ENCODE measurements around the gene PTPRG. TPM values are rescaled to one million over a fixed set of nuclear protein-coding genes. Genes with fewer than 3 reads are reported as not detected.

PTPRG gene
- total RNA-seq, 1 donor from 2014 or later: 39.6 TPM

GRCh38 chr3:62319570-62320243 is 758.3 kb downstream of the PTPRG start:
- Histone ChIP-seq H3K27ac (ENCODE audit: low read depth, low read length) (no peak overlapping the region), H3K4me2 (ENCODE audit: low read length) (peak overlapping the region; percentile 98), H4K20me1 (ENCODE audit: insufficient read depth, low read length) (no peaks in the 10 kb centered on the region), H3K79me2 (ENCODE audit: insufficient read depth, low read length) (no peaks in the 10 kb centered on the region), H3K4me3 (ENCODE audit: insufficient read depth, low read depth, low read length) (peak overlapping the region; percentile 95), H3K27me3 (ENCODE audit: insufficient read depth, low read length) (no peaks in the 10 kb centered on the region), H3K36me3 (ENCODE audit: insufficient read depth, low read length) (no peaks in the 10 kb centered on the region), H2AFZ (ENCODE audit: low read depth, low read length) (peak overlapping the region; percentile 94), H3K9me3 (ENCODE audit: insufficient read depth, low read depth, low read length) (no peaks in the 10 kb centered on the region), H3K4me1 (ENCODE audit: insufficient read depth, low read length) (peaks cover 2% of the 10 kb centered on the region), H3K9ac (ENCODE audit: low read length) (no peak overlapping the region)
- Mint-ChIP-seq H3K36me3 (ENCODE audit: low read depth, unreplicated experiment) (peaks cover 2% of the 10 kb centered on the region), H3K27ac (ENCODE audit: unreplicated experiment) (peak overlapping the region; percentile 60), H3K27me3 (ENCODE audit: low read depth, unreplicated experiment) (no peaks in the 10 kb centered on the region), H3K4me1 (ENCODE audit: low read depth, unreplicated experiment) (no peaks in the 10 kb centered on the region), H3K4me3 (ENCODE audit: unreplicated experiment) (peak overlapping the region; percentile 100), H3K9me3 (ENCODE audit: unreplicated experiment) (peaks cover 2% of the 10 kb centered on the region)
- FAIRE-seq (no peak), DNase-seq (ENCODE audit: low read depth) (no peak)
- TF ChIP-seq CTCF (IDR thresholded peaks at IDR 0.05; ENCODE audit: insufficient read depth, low read depth, low read length): no peak
- TF ChIP-seq EZH2 (IDR thresholded peaks at IDR 0.05; ENCODE audit: insufficient read depth, low read length): no peak

- TF ChIP-seq EZH2 (IDR thresholded peaks at IDR 0.05; ENCODE audit: insufficient read depth, low read length): no peak
Measured at GRCh38 chr3:62323241-62323640, 761.9 kb downstream of the PTPRG start.

GRCh38 chr3:62325896-62326295 is 764.5 kb downstream of the PTPRG start:
- Histone ChIP-seq H3K4me3 (ENCODE audit: insufficient read depth, low read depth, low read length) (no peak overlapping the region), H3K27me3 (ENCODE audit: insufficient read depth, low read length) (no peaks in the 10 kb centered on the region), H3K4me1 (ENCODE audit: insufficient read depth, low read length) (no peaks in the 10 kb centered on the region), H3K36me3 (ENCODE audit: insufficient read depth, low read length) (no peaks in the 10 kb centered on the region), H2AFZ (ENCODE audit: low read depth, low read length) (no peak overlapping the region), H3K4me2 (ENCODE audit: low read length) (no peak overlapping the region), H3K9me3 (ENCODE audit: insufficient read depth, low read depth, low read length) (no peaks in the 10 kb centered on the region), H4K20me1 (ENCODE audit: insufficient read depth, low read length) (no peaks in the 10 kb centered on the region), H3K27ac (ENCODE audit: low read depth, low read length) (no peak overlapping the region), H3K9ac (ENCODE audit: low read length) (no peak overlapping the region), H3K79me2 (ENCODE audit: insufficient read depth, low read length) (no peaks in the 10 kb centered on the region)
- peaks cover 2% of the 10 kb centered on the region for H3K36me3 Mint-ChIP-seq (ENCODE audit: low read depth, unreplicated experiment)
- H3K4me1 Mint-ChIP-seq (ENCODE audit: low read depth, unreplicated experiment): no peaks in the 10 kb centered on the region
- TF ChIP-seq EZH2 (IDR thresholded peaks at IDR 0.05; ENCODE audit: insufficient read depth, low read length) (no peak), CTCF (IDR thresholded peaks at IDR 0.05; ENCODE audit: insufficient read depth, low read depth, low read length) (no peak)
- H3K4me3 Mint-ChIP-seq (ENCODE audit: unreplicated experiment): no peak overlapping the region
- no peaks in the 10 kb centered on the region for H3K27me3 Mint-ChIP-seq (ENCODE audit: low read depth, unreplicated experiment)
- H3K27ac Mint-ChIP-seq (ENCODE audit: unreplicated experiment): no peak overlapping the region
- H3K9me3 Mint-ChIP-seq (ENCODE audit: unreplicated experiment): no peaks in the 10 kb centered on the region
- no peak for FAIRE-seq
- DNase-seq (ENCODE audit: low read depth): no peak

More at GRCh38 chr3:62323241-62323640, 761.9 kb downstream of the PTPRG start:
- Histone ChIP-seq H3K4me2 (ENCODE audit: low read length) (no peak overlapping the region), H3K36me3 (ENCODE audit: insufficient read depth, low read length) (no peaks in the 10 kb centered on the region), H3K9me3 (ENCODE audit: insufficient read depth, low read depth, low read length) (no peaks in the 10 kb centered on the region), H3K4me3 (ENCODE audit: insufficient read depth, low read depth, low read length) (no peak overlapping the region), H3K4me1 (ENCODE audit: insufficient read depth, low read length) (peaks cover 2% of the 10 kb centered on the region), H3K79me2 (ENCODE audit: insufficient read depth, low read length) (no peaks in the 10 kb centered on the region), H3K9ac (ENCODE audit: low read length) (no peak overlapping the region), H4K20me1 (ENCODE audit: insufficient read depth, low read length) (no peaks in the 10 kb centered on the region), H3K27ac (ENCODE audit: low read depth, low read length) (no peak overlapping the region), H2AFZ (ENCODE audit: low read depth, low read length) (no peak overlapping the region), H3K27me3 (ENCODE audit: insufficient read depth, low read length) (no peaks in the 10 kb centered on the region)
- DNase-seq (ENCODE audit: low read depth) (no peak), FAIRE-seq (no peak)
- Mint-ChIP-seq H3K27me3 (ENCODE audit: low read depth, unreplicated experiment) (no peaks in the 10 kb centered on the region), H3K4me1 (ENCODE audit: low read depth, unreplicated experiment) (no peaks in the 10 kb centered on the region), H3K4me3 (ENCODE audit: unreplicated experiment) (no peak overlapping the region), H3K27ac (ENCODE audit: unreplicated experiment) (no peak overlapping the region), H3K36me3 (ENCODE audit: low read depth, unreplicated experiment) (peaks cover 2% of the 10 kb centered on the region), H3K9me3 (ENCODE audit: unreplicated experiment) (peaks cover 2% of the 10 kb centered on the region)
